ENCODE results near the gene CHST14.
"Not testable (repeated sequence)": the region's sequence is repeated elsewhere in the genome, so short reads cannot be mapped to it uniquely, and the experiment has no call there.

The CHST14 gene

DNA sequence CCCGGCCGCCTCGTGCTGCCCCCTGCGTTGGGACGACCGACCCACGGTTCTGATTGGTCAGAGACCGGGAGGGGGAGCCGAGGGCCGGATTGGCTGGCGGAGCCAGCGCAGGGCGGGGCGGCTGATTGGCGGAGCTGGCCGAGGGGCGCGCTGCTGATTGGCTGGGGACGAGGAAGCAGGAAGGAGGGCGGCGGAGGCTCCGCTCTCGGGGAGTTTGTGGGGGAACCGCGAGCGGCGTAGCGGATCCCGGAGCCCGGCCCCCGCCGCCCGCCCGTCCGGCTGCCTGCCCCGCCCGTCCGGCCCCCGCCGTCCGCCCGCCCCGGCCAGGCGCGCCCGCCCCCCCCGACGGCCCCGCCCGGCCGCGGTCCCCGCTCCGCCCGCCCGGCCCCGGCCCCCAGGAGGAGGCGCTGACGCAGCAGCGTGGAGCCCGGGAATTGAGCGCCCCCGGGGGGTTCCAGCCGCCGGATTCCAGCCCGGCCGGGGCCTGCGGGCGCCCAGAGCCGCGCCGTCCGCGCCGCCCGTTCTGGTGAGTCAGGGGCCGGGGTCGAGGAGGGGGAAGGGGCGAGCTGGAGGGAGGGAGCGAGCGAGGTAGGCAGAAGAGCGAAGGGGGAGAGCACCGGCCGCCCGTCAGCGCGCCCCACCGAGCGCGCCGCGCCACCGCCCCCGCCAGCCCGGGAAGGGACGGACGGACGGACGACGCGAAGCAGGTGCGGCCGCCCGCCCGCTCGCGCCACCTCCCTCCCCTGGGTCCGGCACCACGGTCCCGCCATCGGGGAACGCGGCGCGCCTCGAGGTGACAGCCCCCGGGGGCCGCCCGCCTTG lies 29.8 kb upstream of the CHST14 start, which contains the start of gene BAHD1:
Gene BAHD1 (plus strand): TSS at position 211 of the 822 bp plus-strand sequence. CDS start 17,512 bp downstream, outside the sequence.
- peak; percentile 97 for DNase-seq (ENCODE audit: low read depth)

DNA sequence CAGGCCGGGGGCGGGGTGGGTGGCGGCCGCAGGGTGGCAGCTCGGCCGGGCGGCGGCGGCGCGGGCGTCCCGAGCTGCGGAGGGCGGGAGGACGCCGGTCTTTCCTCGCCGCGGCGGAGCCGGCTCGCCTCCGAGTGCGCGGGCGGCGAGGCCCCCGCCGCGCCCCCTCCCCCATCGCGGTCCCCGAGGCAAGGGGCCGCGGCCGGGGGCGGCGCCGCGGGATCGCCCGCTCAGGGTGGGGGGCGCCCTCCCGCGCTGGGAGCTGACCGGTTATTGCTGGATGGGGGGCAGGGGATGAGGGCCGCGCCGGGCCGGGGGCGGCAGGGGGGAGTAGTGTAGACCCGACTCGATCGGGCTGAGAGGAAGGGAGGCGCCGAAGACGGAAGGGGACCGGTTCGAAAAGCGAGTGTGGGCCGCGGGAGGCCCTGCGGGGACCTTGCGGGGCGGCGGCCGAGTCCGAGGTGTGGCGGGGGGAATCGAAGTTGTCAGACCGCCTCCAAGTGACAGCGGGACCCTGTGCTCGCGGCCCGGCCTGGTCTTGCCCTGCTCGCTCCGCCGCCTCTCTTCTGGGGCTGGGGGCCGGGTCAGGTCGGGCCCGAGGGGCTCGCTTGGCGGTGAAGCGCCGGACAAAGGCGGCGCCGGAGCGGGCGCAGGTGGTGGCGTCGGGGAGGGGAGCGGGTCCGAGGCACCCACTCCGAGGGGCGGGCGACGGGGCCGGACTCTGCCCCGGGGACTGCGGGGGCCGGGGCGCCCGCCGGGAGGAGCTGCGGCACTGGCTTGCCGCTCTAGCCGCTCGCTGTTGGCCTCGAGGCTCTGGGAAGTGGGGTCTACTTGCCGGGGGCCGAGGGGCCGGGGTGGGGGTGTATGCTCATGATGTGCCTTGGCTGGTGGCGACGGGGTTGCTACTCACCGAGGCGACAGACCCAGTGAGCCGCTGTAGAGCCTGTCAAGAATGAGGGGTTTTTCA lies 28.9 kb upstream of the CHST14 start:
- no peak for DNase-seq (ENCODE audit: low read depth)

DNA sequence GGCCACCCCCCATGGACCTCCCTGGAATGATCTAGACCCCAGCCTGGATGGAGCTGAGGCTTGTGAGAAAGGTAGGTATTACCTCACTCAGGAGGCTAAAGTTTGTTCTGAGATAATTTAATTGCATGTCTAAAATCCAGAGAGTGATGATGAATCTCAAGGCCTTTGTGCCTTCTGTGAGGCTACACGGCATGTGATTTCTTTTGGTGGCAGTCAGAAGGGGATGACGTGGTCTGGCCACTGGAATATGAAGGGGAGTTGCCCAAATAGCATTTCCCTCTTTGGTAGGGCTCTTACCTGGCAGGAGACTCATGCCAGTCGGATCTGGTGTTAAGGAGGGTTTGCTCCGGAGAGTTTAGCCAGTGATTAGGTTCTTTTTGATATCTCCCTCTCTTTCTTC lies 27.5 kb upstream of the CHST14 start:
- no peak for DNase-seq (ENCODE audit: low read depth)

DNA sequence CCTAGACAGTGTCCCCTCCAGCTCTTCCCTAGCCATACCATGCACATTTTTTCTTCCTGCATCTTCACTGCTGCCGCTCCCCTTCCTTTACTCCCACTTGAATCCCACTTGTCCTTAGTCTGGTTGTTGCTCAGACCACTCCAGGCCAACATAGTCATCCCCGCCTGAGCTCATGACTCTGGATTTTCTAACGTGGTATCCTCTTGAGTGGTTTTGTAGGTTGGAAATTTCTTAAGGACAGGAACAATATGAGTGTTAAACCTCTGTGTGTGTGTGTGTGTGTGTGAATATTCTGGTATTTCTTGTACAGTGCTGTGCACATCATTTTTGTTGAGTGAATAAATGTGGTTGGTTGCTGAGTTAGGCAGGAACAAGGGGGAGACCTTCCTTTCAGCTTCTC lies 26.9 kb upstream of the CHST14 start:
- no peak for DNase-seq (ENCODE audit: low read depth)

DNA sequence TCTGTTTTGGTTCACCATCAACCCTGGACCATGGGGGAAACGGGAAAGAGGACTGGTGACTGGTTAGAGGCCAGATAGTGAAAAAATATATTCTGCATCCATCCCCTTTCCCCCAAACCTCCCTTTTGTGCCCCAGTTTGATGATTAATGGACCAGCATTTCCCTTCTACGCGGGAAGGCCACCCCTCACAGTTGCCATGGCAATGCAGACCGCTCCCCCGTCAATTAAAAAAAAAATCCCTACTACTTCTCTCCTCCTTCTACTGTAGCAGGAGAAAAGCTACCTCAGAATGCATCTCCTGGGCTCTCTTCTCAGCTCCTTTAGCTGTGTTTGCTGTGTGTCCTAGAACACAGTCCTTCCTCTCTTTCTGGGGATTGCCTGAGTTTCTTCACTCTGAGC lies 26.0 kb upstream of the CHST14 start:
- DNase-seq (ENCODE audit: low read depth), result no peak

DNA sequence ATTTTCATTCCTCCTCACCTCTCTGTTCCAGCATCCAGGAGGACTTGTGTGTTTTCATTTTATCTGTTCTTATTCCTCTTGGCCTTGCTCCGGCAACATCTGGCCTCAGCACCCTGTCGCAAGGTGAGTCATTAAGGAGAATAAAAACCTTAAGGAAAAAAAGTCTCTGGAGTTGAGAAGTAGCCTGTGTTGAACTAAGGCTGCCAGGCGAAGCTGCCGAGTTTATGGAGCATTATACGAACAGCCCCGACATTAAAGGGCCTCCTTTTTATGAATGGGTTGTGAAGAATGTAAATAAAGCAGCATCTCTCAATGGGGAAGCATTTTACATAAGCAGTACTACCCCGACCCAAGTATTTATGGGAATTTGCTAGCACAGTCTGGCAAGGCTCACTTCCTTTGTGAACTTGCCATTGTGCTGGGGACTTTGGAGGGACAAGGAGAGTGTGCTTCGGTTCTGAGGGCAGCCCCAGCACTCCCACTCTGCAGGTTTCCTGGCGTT lies 25.3 kb upstream of the CHST14 start:
- no peak for DNase-seq (ENCODE audit: low read depth)

DNA sequence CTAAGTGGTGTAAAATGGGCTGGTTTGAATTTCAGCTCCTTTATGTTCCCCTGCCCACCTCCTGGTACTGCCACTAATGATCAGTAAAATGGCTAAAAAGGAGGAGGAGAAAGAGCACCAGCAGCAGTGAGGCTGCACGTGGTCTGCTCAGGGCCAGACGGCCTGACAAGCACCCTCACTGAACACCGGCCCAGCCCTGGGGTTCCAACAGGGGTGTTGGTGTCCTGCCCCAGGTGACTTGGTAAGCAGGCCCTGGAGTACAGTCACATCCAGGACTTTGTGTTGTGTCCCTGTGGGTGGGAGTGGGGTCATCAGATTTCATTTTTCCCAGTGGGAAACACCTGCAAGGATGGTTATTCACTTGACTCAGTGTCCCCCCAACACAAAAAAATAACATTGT lies 24.6 kb upstream of the CHST14 start:
- no peak for DNase-seq (ENCODE audit: low read depth)

DNA sequence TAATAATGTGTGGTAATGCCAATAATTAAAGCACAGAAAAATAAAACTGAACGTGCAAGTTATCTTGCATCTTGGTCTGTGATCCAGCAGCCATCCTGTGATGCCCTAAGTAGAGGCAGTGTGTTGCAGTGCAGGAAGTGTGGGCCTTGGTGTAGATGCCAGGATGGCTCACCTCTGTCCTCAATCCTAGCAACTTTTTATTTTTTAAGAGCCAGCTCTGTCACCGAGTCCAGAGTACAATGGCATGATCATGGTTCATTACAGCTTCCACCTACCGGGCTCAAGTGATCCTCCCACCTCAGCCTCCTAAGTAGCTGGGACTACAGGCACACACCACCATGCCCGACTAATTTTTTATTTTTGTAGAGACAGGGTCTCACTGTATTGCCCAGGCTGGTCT lies 22.4 kb upstream of the CHST14 start:
- no peak for DNase-seq (ENCODE audit: low read depth)

DNA sequence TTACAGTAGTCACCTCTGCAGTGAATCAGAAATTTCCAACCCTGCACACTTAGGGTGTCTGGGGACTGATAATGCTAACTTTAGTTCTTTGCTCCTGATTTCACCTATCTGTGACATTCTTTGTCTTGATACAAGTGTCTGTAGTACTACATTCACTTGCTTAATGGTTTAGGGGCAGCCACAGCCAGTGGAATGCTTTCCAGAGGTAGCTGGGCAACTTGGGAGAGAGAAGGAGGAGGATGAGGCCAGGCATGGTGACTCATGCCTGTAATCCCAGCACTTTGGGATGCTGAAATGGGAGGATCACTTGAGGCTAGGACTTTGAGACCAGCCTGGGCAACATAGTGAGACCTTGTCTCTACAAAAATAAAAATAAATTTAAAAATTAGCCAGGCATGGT lies 21.5 kb upstream of the CHST14 start:
- DNase-seq (ENCODE audit: low read depth), result no peak

DNA sequence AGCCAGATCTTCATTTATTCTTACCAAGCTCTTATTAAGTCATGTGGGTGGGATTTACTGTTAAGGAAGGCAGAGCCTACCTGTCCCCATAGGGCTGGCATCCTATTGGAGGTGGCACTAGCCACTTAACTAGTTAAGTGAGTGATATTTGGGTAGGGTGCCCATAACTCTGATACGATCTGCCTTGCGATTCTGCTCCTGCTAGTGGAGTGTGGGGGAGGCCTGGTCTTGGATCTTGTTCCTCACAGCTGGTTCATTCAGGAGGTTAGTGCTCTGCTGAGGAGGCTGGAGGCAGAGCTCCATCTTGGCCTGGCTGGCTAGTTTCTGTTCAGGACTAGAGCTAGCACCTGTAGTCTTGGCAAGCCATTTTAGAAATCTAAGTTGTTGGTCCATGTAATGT lies 20.7 kb upstream of the CHST14 start:
- DNase-seq (ENCODE audit: low read depth), result no peak

DNA sequence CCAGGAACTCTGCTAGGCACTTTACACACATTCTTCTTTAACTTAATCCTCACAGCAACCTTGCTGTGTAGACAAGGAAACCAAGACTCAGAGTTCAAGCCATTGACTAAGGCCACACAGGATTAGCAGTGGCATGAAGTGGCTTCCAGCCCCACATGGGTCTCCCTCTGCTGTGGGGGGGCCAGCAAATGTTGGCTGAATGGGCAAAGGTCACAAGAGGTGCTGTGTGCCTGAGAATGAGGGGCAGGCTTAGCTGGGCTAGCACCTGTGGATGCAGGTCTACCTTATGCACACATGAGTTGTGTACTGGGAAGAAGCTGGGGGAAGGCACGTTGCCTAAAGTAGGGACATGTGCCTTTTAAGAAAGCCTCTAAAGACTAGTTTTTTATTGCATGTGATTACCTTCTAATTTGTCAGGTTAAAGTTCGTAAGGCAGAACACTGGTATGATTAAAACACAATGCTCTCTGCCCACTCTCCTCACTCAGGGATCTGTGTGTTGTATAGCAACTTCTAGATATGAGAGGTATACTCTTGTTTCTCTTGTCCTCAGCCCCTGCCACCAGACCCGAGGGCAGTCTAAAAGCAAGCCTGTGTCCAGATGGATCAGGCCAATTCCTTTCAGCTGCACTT lies 19.1 kb upstream of the CHST14 start:
- no peak for DNase-seq (ENCODE audit: low read depth)

DNA sequence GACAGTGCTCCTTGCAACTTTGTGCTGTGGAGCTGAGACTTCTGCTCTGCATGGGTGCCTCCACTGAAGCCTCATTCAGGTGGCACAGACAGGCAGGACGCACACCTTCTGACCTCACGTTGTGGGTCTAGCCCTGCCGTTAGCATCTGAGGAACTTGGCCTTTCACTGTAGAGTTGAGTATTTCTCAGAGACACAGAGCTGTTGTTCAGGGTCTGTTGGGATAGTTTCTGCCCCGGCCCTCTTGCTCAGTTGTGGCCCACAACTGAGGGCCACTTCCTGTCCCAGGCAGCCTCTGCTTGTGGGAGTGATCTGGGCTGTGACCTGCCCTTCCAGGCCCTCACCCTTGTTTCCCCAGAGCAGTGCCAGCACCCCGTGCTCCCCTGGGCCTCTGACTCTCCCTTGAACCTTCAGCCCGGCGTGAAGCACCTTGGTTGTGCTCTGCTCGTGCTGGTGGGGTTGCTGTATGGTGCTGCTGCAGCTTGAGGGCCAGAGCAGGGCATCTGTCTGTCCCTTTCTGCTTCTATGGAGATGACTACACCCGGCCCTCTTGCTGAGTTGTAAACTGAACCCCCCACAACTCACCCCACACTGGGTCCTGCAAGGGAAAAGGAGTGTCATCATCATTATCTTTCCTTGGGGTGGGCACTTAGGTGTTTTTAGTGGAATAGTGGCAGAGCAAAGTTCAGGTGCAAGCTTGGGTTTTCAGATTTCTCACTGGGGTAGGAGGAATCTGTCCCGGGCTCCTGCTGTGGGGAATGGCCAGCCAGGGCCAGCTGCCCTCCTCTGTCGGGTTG lies 18.3 kb upstream of the CHST14 start:
- DNase-seq (ENCODE audit: low read depth), result no peak

DNA sequence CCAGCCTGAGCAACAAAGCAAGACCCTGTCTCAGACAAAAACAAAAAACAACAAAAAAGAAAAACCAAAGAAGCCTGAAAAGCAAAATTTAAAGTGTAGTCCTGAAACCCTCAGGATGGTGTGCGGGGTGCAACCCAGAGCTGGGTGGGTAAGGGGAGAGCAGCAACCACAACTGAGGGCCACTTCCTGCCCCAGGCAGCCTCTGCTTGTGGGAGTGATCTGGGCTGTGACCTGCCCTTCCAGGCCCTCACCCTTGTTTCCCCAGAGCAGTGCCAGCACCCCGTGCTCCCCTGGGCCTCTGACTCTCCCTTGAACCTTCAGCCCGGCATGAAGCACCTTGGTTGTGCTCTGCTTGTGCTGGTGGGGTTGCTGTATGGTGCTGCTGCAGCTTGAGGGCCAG lies 16.8 kb upstream of the CHST14 start:
- not testable (repeated sequence) for DNase-seq (ENCODE audit: low read depth)

DNA sequence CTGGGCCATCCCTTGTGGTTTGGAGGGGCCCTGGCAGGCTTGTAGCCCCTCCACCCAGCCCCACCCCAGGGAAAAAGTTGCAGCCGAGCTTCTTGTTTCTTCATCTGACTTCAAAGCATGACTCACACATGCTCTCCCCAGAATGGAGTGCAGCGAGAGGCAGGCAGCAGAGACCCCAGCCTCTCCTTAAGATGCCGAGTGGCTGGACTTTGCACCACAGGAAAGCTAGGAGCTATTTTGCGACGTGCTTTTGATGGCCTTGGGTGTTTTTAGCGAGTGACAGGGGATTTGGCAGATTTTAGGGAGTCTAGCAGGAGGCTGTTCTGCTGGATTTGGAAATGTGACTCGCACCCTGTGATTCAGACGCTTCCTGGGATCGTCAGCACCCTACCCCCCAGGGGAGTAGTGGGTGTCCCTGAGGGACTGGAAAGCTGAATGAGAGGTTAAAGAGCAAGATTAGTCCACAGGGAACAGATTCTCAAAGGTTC lies 15.8 kb upstream of the CHST14 start:
- DNase-seq (ENCODE audit: low read depth), result no peak

DNA sequence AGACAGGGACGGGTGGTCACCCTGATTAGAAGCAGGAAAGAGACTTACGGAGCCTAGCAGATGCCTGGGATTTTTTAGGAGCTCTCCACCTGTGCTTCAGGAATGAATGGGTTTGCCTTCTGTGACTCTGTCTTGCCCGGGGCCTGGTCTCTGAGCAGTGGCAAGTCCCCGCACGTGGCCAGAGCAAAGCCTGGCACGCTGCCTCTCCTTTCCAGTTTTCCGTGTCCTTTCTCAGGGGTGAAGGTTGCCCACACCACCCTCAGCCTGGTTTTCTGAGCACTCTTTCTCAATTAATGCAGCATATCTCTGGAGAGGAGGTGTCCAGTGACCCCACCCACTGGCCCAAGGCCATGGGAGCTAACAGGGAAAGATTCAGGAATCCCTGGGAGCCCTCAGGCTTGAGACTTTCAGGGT lies 14.5 kb upstream of the CHST14 start:
- DNase-seq (ENCODE audit: low read depth), result no peak

DNA sequence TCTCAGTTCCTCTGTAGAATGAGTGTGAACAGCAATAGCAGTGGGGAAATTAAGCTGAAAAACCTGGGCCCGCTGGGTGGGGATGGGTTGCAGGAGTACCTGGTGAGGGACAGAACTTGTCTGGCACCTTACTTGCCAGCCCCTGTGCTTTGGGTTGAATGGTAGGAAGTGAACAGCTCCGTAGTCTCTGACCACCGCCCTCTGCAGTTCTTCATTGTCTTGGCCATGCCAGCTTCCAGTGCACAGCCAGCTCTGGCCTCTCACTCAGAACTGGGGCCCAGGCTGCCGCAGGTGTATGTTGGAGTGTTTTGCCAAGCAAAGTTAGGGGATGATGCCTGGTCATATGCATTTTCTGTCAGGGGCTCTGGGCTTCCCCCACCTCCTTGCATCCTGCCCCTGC lies 14.0 kb upstream of the CHST14 start:
- no peak for DNase-seq (ENCODE audit: low read depth)

DNA sequence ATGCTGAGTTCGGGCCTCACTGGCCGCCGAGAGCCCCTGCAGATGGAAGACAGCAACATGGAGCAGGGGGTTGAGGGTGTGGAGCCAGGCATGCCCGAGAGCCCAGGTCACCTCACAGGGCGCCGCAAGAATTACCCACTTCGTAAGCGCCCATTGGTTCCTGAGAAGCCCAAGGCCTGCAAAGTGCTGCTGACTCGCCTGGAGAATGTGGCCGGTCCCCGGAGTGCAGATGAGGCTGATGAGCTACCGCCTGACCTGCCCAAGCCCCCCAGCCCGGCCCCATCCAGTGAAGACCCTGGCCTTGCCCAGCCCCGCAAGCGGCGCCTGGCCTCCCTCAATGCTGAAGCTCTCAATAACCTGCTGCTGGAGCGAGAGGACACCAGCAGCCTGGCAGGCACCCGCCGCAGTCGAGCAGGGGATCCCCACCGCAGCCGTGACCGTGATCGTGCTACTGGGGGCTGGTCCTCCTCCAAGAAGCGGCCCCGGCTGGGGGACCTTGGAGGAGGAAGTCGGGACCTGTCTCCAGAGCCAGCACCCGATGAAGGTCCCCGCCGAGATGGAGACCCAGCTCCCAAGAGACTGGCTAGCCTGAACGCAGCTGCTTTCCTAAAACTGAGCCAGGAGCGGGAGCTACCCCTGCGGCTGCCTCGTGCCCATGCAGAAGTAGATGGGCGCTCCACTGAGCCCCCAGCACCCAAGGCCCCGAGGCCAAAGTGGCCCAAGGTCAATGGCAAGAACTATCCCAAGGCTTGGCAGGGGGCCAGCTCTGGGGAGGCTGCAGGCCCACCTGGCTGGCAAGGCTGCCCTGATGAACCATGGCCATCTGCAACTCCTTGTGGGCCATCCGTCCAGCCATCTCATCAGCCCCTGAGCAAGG lies 12.1 kb upstream of the CHST14 start:
- DNase-seq (ENCODE audit: low read depth), result no peak

DNA sequence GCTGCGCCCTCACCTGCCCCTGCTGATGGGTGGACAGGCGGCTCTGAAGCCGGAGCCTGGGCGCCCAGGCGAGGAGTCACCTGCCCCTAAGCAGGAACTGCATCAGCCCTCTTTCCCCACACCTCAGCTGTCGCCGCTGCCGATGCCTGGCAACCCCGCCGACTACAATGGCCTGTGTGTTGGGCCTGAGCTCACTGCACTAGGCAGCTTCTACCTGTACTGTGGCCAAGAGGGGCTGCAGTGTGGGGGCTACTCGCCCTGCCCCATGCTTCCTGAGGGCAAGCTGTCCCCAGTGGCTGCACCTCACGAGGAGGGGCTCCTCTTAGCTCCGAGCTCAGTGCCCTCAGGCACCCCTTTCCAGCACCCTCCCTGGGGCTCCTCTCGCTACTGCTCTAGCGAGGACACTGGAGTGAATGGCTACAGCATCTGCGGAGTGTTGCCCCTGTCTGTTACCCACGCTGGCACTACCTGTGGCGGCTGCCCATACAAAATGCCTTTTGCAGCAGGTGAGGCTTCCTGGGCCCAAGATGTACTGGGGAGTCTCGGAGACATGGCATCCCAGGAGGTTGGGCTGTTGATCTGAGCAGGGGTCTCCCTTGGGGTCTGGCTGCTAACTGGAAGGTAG lies 11.3 kb upstream of the CHST14 start:
- DNase-seq (ENCODE audit: low read depth), result no peak

DNA sequence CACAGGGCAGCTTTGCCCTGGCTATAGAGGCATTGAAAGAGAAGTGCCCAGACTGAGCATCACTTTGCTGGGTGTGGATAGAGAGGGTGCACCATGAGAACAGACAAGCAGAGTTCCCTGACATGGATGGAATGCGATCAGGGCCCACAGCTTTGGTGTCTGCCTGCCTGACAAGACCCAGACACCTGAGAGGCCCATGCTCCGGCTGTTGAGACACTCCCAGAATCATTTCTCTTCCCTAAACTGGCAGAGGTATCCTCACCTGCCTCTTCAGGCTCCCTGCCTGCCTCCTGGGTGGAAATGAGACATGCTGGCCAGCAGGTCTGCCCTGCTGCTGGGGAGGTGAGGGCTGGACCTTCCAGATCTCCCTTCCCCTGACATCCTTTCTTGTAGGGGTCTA lies 10.4 kb upstream of the CHST14 start:
- DNase-seq (ENCODE audit: low read depth), result no peak

DNA sequence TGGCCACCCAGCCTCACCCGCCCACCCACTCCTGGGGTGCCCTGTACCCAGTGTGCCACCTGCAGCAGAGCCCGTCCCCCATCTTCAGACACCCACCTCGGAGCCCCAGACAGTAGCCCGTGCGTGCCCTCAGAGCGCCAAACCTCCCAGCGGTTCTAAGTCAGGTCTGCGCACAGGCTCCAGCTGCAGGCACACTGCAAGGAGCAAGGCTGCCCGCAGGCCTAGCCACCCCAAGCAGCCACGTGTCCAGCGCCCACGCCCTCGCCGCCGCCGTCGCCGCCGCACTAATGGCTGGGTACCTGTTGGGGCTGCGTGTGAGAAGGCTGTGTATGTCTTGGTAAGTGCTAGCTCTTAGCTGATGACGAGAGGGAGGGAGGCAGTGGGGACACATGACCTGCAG lies 8.8 kb upstream of the CHST14 start:
- DNase-seq (ENCODE audit: low read depth), result no peak
